Lower lobe of right lung (tissue), 2 donors: ENCODE data around the gene C2CD2L. TPM values are rescaled to one million over a fixed set of nuclear protein-coding genes. Genes with fewer than 3 reads are reported as not detected.

Source experiments
- ATAC-seq, 2 donors: fragments of 200-7000 bp; cut with Tn5 transposase; one replicate each; pipeline ENCODE4 v1.9.1; 2020 to 2022; ENCODE audit warnings: mild to moderate bottlenecking in 2 of 2, moderate library complexity in 2 of 2
- DNase-seq: peaks from one replicate; pipeline ENCODE4 v3.0.0-alpha.2; 2020
- H3K27ac ChIP-seq: fragments of 200-600 bp; one replicate; pipeline ENCODE4 v1.8.0; 2022
- H3K27me3 ChIP-seq: fragments of 200-600 bp; one replicate; pipeline ENCODE4 v1.8.0; 2022; ENCODE audit warnings: low read depth
- H3K36me3 ChIP-seq: fragments of 200-600 bp; one replicate; pipeline ENCODE4 v1.8.0; 2022; ENCODE audit warnings: mild to moderate bottlenecking
- H3K4me1 ChIP-seq: fragments of 200-600 bp; one replicate; pipeline ENCODE4 v1.8.0; 2022
- H3K4me3 ChIP-seq: fragments of 200-600 bp; one replicate; pipeline ENCODE4 v1.8.0; 2022; ENCODE audit warnings: mild to moderate bottlenecking
- H3K9me3 ChIP-seq: fragments of 200-600 bp; one replicate; pipeline ENCODE4 v1.8.0; 2022
- CTCF ChIP-seq: fragments of 200-600 bp; IDR thresholded peaks from one replicate; pipeline ENCODE4 v1.8.0; 2022; ENCODE audit warnings: antibody characterized with exemption, mild to moderate bottlenecking
- intact Hi-C: fragments of 100-400 bp; cut with DNase I; formaldehyde crosslinking; loops from one replicate; pipeline ENCODE4 v1.11.0; 2022
- total RNA-seq: library from RNA; stranded (reverse); fragmentation: NEBNext Ultra II Directional; extraction: Animal tissue kit (Norgen Biotek cat#: 25700); gene quantifications from one replicate; pipeline ENCODE4 v1.2.1, GENCODE V29; 2021
- donor health status: DM: no; HTN: yes; CAD: no; lungs with severe emphysema.

C2CD2L gene
- total RNA-seq, 1 donor from 2014 or later = 16.5 TPM

DNA sequence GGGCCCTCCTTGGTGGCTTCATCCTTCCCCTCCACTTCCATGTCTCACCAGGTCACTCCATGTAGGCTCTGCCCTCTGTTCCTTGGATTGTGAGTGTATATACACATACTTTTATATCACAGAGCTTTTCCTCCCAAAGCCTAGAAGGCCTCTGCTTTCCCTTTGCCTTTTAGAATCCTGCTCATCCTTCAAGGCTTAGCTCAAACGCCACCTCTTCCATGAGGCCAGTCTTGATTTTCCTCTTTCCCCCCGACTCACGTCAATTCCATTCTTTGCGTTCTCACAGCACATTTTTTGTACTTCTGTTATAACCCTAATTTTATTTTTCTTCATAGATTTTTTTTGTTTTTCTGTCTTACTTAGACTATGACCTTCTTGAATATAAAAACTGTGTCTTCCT, 45.5 kb downstream of the C2CD2L start:
- intact Hi-C loops = no loop called here
- Histone ChIP-seq H3K9me3 (no peaks in the 10 kb centered on the region), H3K4me1 (peaks cover 8% of the 10 kb centered on the region), H3K4me3 (no peak overlapping the region), H3K27ac (no peak overlapping the region), H3K36me3 (no peaks in the 10 kb centered on the region), H3K27me3 (peaks cover 34% of the 10 kb centered on the region)
- no peak for TF ChIP-seq CTCF
- ATAC-seq (no peak), DNase-seq (no peak)

DNA sequence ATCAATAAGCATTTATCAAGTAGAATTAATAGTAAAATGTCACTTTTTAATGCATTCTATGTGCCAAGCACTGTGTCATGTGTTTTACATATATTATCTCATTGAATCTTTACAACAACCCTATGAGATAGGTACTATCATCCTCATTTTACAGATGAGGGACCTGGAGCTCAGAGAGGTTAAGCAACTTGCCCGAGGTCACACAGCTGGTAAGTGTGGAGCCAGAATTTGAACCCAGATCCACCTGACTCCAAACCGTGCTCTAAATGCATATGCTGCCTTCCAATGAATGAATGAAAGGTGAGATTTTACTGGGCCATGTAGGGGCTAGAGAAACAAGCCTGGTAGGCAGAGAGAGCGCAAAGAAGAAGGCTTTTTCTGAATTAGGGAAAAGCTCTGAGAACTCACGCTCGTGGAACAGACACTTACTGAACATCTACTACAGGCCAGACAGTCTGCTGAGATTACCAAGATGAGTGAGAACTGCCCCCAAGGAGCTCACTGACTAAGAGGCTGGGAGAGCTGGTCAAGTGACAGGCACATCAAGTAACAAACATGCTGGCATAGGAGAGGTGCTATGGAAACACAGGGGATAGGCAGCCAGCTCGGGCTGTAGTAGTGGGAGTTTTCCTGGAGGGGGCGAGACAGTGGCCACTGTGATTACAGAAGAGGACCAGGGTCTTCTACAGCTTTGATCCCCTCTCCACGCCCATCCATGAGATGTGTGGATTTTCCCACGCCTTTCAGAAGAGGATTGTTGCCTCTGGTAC, 46.1 kb downstream of the C2CD2L start:
- Histone ChIP-seq H3K4me3 (no peak overlapping the region), H3K27me3 (peaks cover 27% of the 10 kb centered on the region), H3K4me1 (peaks cover 8% of the 10 kb centered on the region), H3K27ac (no peak overlapping the region), H3K9me3 (no peaks in the 10 kb centered on the region), H3K36me3 (no peaks in the 10 kb centered on the region)
- DNase-seq (no peak), ATAC-seq (no peak)
- intact Hi-C loops = no loop called here
- TF ChIP-seq CTCF = no peak

DNA sequence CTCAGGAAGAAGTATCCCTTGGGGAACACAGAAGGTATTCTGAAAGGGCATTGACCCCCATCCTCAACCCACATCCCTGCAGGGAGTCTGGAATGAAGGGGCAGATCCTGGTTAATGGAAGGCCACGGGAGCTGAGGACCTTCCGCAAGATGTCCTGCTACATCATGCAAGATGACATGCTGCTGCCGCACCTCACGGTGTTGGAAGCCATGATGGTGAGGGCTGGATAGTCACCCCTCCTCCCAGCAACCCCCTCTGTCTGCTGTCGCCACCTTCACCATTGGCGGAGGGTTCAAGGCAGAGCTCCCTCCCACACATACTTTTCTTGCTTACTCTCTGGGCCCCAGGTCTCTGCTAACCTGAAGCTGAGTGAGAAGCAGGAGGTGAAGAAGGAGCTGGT, 47.0 kb downstream of the C2CD2L start:
- intact Hi-C loops = no loop called here

GRCh38 chr11:119155733-119156492, 48.8 kb downstream of the C2CD2L start:
- H3K36me3 ChIP-seq = no peaks in the 10 kb centered on the region
- intact Hi-C loops = no loop called here
- H3K27me3 ChIP-seq = peaks cover 2% of the 10 kb centered on the region
- H3K9me3 ChIP-seq = no peaks in the 10 kb centered on the region
- DNase-seq (no peak), ATAC-seq (peak in 1 of 2 donors; percentile 23)
- no peak for TF ChIP-seq CTCF
- H3K4me1 ChIP-seq = no peaks in the 10 kb centered on the region
- no peak overlapping the region for H3K4me3 ChIP-seq
- H3K27ac ChIP-seq = no peak overlapping the region

More for the DNA sequence above, 47.0 kb downstream of the C2CD2L start:
- Histone ChIP-seq H3K36me3 (no peaks in the 10 kb centered on the region), H3K27ac (no peak overlapping the region), H3K27me3 (peaks cover 18% of the 10 kb centered on the region), H3K9me3 (no peaks in the 10 kb centered on the region), H3K4me3 (no peak overlapping the region), H3K4me1 (peaks cover 8% of the 10 kb centered on the region)
- TF ChIP-seq CTCF = no peak
- DNase-seq = no peak
- no peak for ATAC-seq

DNA sequence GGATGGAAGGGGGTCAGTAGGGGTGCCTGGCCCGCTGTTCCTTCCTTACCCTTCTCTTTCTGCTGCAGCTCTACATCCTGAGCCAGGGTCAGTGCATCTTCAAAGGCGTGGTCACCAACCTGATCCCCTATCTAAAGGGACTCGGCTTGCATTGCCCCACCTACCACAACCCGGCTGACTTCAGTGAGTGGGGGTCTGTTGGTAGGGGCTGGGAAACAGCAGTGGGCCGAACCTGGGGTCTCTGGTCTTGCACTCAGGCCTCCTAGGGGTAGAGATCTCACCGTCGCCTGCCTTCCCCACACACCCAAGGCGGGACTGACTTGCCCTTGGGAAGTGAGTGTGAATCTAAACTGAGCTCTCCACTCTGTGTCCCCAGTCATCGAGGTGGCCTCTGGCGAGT, 49.4 kb downstream of the C2CD2L start:
- no peak overlapping the region for H3K4me3 ChIP-seq
- intact Hi-C loops = no loop called here
- no peak overlapping the region for H3K27ac ChIP-seq
- ATAC-seq = no peak
- no peak for TF ChIP-seq CTCF
- H3K9me3 ChIP-seq = no peaks in the 10 kb centered on the region
- H3K36me3 ChIP-seq = no peaks in the 10 kb centered on the region
- no peaks in the 10 kb centered on the region for H3K27me3 ChIP-seq
- DNase-seq = peak; percentile 14
- H3K4me1 ChIP-seq = no peaks in the 10 kb centered on the region
